Tongue (tissue), 2 donors: Measurements from ENCODE around the gene GPR142. TPM values are rescaled to one million over a fixed set of nuclear protein-coding genes. Genes with fewer than 3 reads are reported as not detected.

Experiments
- small RNA-seq: library from RNA; depleted of rRNA; stranded (forward); fragments of <200 nt; gene quantifications from one replicate; pipeline ENCODE3, GENCODE V24; 2014; ENCODE audit warnings: low replicate concordance
- total RNA-seq: library from RNA; depleted of rRNA; stranded (reverse); fragments of >200 nt; gene quantifications from one replicate; pipeline ENCODE4 v1.2.3, GENCODE V29; 2014

Gene GPR142
- total RNA-seq, 1 donor from 2014 or later, result not detected

Small RNA genes lying within 50 kb of the gene (small RNA-seq; reads per million reads assigned to genes)
- not detected for gene RNA5SP448

Other genes with a start within 250 kb of the GPR142 start
- 722 TPM for gene RPL38, start 163.8 kb upstream of the GPR142 start, total RNA-seq
- gene TTYH2, start 153.9 kb upstream of the GPR142 start, total RNA-seq, result 39.2 TPM
- 0.21 TPM for gene DNAI2, start 93.3 kb upstream of the GPR142 start, total RNA-seq
- 2.5 TPM for gene KIF19, start 41.3 kb upstream of the GPR142 start, total RNA-seq
- gene BTBD17, start 5.6 kb upstream of the GPR142 start, total RNA-seq, result 0.72 TPM
- gene GPRC5C, start 64.6 kb downstream of the GPR142 start, total RNA-seq, result 66.4 TPM
- 3.0 TPM for gene CD300A, start 99.1 kb downstream of the GPR142 start, total RNA-seq
- gene CD300LB, start 164.0 kb downstream of the GPR142 start, total RNA-seq, result 0.31 TPM
- not detected for gene CD300C, start 178.6 kb downstream of the GPR142 start, total RNA-seq
- not detected for gene CD300H, start 200.0 kb downstream of the GPR142 start, total RNA-seq
- gene CD300LD, start 224.8 kb downstream of the GPR142 start, total RNA-seq, result not detected